ENCODE results near the gene FAM170B. TPM values are rescaled to one million over a fixed set of nuclear protein-coding genes. Genes with fewer than 3 reads are reported as not detected.

The FAM170B gene
- total and polyA plus RNA-seq, 2 experiments from 2014 or later: not detected

- H3K27me3 Mint-ChIP-seq (ENCODE audit: insufficient read depth, low read depth, poor library complexity): peaks cover 5% of the 10 kb centered on the region
- DNase-seq (ENCODE audit: low spot score) (peak; percentile 50), ATAC-seq (peak; percentile 96)
- Histone ChIP-seq H3K27ac (ENCODE audit: low read depth) (no peak overlapping the region), H3K36me3 (ENCODE audit: insufficient read depth) (no peaks in the 10 kb centered on the region), H3K9me2 (ENCODE audit: insufficient read depth) (peaks cover 17% of the 10 kb centered on the region; the same call in 1 of the 2 replicates), H3K4me1 (ENCODE audit: insufficient read depth) (peaks cover 21% of the 10 kb centered on the region), H4K20me1 (replicated peaks; ENCODE audit: insufficient read depth) (no peaks in the 10 kb centered on the region), H3K27me3 (ENCODE audit: insufficient read depth) (no peaks in the 10 kb centered on the region), H3K79me2 (replicated peaks; ENCODE audit: insufficient read depth) (no peaks in the 10 kb centered on the region), H2AFZ (no peak overlapping the region), H3K4me2 (0 out of 2 replicates have a peak overlapping the region, but pooled peaks have one; percentile 26), H3F3A (replicated peaks; ENCODE audit: low read depth) (no peaks in the 10 kb centered on the region), H3K4me3 (no peak overlapping the region)
- H3K36me3 Mint-ChIP-seq (ENCODE audit: low read depth): peaks cover 3% of the 10 kb centered on the region; the same call in 1 of the 3 replicates
- TF ChIP-seq JUNB (IDR thresholded peaks at IDR 0.05; ENCODE audit: unreplicated experiment): no peak
- no peak for TF ChIP-seq CREB1 (CRISPR knock-in tag; IDR thresholded peaks at IDR 0.05; ENCODE audit: low read depth)
- TF ChIP-seq CTCF (conservative IDR thresholded peaks at IDR 0.05; ENCODE audit: low read depth in 2 of 2): no peak
- TF ChIP-seq, protein P1, sequence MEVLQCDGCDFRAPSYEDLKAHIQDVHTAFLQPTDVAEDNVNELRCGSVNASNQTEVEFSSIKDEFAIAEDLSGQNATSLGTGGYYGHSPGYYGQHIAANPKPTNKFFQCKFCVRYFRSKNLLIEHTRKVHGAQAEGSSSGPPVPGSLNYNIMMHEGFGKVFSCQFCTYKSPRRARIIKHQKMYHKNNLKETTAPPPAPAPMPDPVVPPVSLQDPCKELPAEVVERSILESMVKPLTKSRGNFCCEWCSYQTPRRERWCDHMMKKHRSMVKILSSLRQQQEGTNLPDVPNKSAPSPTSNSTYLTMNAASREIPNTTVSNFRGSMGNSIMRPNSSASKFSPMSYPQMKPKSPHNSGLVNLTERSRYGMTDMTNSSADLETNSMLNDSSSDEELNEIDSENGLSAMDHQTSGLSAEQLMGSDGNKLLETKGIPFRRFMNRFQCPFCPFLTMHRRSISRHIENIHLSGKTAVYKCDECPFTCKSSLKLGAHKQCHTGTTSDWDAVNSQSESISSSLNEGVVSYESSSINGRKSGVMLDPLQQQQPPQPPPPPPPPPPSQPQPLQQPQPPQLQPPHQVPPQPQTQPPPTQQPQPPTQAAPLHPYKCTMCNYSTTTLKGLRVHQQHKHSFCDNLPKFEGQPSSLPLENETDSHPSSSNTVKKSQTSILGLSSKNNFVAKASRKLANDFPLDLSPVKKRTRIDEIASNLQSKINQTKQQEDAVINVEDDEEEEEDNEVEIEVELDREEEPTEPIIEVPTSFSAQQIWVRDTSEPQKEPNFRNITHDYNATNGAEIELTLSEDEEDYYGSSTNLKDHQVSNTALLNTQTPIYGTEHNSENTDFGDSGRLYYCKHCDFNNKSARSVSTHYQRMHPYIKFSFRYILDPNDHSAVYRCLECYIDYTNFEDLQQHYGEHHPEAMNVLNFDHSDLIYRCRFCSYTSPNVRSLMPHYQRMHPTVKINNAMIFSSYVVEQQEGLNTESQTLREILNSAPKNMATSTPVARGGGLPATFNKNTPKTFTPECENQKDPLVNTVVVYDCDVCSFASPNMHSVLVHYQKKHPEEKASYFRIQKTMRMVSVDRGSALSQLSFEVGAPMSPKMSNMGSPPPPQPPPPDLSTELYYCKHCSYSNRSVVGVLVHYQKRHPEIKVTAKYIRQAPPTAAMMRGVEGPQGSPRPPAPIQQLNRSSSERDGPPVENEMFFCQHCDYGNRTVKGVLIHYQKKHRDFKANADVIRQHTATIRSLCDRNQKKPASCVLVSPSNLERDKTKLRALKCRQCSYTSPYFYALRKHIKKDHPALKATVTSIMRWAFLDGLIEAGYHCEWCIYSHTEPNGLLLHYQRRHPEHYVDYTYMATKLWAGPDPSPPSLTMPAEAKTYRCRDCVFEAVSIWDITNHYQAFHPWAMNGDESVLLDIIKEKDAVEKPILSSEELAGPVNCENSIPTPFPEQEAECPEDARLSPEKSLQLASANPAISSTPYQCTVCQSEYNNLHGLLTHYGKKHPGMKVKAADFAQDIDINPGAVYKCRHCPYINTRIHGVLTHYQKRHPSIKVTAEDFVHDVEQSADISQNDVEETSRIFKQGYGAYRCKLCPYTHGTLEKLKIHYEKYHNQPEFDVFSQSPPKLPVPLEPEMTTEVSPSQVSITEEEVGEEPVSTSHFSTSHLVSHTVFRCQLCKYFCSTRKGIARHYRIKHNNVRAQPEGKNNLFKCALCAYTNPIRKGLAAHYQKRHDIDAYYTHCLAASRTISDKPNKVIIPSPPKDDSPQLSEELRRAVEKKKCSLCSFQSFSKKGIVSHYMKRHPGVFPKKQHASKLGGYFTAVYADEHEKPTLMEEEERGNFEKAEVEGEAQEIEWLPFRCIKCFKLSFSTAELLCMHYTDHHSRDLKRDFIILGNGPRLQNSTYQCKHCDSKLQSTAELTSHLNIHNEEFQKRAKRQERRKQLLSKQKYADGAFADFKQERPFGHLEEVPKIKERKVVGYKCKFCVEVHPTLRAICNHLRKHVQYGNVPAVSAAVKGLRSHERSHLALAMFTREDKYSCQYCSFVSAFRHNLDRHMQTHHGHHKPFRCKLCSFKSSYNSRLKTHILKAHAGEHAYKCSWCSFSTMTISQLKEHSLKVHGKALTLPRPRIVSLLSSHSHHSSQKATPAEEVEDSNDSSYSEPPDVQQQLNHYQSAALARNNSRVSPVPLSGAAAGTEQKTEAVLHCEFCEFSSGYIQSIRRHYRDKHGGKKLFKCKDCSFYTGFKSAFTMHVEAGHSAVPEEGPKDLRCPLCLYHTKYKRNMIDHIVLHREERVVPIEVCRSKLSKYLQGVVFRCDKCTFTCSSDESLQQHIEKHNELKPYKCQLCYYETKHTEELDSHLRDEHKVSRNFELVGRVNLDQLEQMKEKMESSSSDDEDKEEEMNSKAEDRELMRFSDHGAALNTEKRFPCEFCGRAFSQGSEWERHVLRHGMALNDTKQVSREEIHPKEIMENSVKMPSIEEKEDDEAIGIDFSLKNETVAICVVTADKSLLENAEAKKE (CRISPR knock-in tag; IDR thresholded peaks at IDR 0.05): peak; percentile 78
- no peak for TF ChIP-seq EZH2phosphoT487 (IDR thresholded peaks at IDR 0.05; ENCODE audit: unreplicated experiment)
- peaks cover 21% of the 10 kb centered on the region for H3K4me1 Mint-ChIP-seq
- H3K27ac Mint-ChIP-seq: peak overlapping the region; percentile 92
- H3K4me3 Mint-ChIP-seq: peak overlapping the region; percentile 41; the same call in 1 of the 3 replicates
- 0 out of 3 replicates have a peak, but pooled peaks cover 3% of the 10 kb centered on the region for H3K9me3 Mint-ChIP-seq
These were observed 24.6 kb upstream of the FAM170B start for GRCh38 chr10:49158404-49158803.
